T-helper 1 cell (primary cell): Measurements from ENCODE around the gene PPM1H.
"Not testable (repeated sequence)": the region's sequence is repeated elsewhere in the genome, so short reads cannot be mapped to it uniquely, and the experiment has no call there.

Experiments used
- DNase-seq, 5 donors: peaks; one replicate each; pipeline ENCODE4 v3.0.0-alpha.2; 2012 to 2020

PPM1H gene

DNA sequence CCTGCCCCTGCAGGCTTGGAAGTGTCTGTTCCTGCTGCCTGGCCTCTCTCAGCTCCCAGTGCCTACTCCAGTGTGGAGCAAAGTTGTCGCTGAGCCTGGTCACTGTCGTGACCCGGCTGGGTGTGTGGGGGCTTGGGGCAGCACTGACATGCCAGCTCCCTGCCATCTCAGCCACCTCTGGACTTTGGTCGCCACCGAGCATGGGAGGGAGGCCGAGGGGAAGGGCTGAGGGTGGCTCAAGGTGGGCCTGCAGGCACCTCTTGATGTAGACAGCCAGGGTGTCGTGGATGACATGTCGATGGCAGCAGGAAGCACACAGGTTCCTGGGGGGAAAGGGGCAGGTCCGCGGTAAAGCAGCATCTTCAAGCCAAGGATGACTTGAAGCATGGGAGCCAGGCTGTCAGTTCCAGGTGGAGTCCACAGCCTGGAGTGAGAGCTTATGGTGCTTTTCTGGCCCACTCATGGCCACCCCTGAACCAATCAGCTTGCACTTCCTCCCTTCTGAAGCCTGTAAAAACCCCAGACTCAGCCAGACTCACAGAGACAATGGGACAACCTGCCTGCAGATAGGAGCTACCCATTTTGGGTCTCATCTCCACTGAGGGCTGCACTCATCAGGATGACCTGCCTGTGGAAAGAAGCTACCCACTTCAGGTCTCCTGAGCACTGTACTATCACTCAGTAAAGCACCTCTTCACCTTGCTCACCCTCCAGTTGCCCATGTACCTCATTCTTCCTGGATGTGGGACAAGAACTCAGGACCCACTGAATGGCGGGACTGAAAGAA, 258.2 kb downstream of the PPM1H start:
- DNase-seq = no peak

DNA sequence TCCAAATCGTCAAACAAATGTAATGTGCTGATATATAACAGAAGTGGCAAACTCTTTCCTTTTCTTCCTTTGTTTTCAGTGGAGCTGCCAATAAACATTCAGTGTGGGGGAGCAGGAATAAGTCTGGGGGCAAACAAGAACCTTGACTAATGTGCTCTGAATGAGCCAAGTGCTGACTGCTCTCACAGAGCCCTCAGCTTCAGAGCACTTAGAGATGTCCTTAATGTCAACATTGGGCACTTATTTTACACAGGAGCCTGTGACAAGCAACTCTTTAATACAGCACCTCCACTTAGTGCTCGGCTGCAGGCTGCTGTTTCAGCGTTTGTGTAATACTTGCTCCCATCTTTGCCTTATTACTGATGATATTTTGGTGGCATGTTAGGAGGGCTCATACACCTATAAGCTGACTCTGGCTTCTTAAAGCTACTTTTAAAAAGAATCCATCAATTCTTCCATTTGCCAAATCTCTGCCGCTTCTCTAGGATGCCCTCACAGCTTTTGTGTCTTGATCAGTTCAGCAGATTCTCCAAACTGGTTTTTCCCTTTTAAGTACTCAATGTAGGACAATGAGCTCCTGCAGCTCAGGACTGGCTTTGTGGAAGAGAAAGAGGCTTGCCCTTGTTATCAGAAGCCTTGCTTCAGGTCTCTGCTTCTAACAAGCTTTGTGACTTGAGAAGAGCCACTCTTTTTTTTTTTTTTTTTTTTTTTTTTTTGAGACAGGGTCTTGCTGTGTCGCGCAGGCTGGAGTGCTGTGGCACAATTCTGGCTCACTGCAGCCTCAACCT, 261.7 kb downstream of the PPM1H start:
- no peak for DNase-seq

DNA sequence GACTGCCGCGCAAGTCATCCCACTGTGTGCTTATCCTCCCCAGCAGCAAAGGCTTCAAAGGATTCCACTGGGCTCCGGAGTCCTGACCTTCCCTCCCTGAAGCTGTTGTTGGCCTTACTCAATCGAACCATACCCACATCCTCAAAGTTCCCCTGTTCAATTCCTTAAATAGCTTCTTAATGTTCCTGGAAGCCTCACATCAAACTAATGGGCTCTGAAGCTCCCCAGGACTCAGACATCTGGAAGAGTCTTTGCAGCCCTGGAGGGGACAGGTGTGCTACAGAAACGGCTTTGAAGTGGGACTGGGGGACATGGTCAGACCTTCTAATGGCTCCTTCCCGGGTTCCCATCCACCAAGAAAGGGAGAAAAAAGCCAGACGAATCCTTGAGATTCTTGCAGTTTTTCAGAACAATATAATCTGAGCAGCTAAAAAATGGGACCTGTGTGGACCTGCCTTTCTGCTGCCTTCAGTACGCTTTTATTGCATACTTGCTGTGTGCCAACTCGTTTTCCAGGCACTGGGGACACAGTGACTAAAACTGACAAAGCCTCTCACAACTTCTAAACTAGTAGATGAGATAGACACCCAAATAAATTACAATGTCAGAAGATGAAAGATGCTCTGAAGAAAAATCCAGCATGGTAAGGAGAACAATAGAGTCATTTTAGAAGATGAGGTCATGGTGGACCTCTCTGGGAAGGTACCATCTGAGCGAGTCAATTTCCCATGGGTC, 263.8 kb downstream of the PPM1H start:
- DNase-seq = no peak

DNA sequence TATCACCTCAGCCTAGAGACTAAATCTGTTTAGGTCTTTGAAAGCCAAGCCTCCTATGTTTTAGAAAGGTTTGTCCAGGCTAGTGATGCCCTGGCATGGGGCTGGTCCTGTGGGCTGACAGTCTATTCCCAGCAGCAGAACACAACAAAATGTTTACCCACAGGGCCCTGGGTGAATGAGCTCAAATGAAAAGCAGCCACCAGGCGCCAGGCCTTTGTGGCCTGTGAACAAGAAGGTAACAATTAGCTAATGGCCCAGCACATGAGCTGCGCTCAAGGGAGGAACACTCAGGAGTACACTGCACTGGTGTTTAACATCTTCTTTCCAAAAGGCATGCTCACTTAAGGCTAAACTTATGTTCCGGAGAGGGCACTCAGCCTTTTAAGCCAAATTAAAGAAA, 266.2 kb downstream of the PPM1H start:
- no peak for DNase-seq

DNA sequence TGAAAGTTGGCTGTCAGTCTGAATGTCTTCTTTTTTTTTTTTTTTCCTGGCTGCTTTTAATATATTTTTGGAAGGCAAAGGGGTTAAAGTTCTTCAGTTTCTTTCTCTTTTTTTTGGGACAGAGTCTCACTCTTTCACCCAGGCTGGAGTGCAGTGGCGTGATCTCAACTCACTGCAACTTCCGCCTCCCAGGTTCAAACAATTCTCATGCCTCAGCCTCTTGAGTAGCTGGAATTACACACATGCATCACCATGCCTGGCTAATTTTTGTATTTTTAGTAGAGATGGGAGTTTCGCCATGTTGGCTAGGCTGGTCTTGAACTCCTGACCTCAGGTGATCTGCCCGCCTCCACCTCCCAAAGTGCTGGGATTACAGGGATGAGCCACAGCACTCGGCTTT, 270.0 kb downstream of the PPM1H start:
- not testable (repeated sequence) for DNase-seq

DNA sequence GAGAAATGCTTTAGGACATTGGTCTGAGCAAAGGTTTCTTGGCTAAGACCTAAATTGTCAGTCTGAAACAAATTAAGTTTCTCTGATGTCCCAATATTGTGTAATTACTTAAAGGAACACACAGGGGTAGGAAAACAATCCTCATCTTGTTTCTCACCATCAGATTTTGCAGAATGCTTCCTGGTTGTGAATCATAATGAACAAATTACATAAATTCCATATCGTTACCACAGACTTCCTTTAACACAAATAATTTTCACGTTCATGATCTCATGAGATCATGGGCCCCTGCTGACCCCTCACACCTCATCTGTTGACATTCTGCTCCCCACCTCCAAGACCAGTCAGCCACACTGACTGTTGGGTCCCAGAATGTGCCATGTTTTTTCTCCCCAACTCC, 274.2 kb downstream of the PPM1H start:
- DNase-seq = no peak

DNA sequence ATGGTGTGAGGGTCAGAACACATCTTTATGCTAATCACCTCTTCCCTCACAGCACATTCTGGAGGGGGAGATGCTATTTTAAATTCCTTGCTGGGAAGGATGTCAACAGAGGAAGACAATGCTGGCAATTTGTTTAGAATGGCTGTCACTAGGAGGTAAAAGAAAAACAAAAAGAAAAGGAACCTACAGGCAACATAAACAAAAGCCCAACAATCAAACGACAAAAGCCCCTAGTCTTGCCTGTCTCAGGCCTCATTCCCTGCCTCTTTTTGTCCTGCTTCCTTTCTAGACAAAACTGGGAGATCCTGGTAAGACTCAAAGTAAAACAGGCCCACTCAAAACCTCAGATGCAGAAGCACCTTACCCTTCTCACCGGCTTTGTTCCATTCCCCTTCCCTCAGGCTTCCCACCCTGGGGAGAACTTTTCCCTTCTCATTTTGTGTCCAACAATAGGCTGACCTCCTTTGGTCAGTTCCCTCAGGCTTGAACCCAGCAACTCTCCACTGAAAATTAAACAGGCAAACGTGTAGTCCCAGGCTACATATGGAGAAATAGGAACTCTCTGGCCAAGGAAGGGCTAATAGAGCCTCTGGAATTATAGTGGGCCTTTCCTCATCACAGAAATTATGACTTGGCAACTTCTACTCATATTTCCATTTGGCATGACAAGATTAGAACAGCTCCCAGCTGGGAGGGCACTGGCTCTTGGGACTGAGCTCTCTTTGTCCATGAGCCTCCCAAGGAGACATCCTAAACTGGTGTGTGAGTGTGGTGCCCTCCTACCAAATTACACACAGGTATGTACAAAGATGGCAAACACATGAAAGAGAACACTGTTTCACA, 275.3 kb downstream of the PPM1H start:
- no peak for DNase-seq

DNA sequence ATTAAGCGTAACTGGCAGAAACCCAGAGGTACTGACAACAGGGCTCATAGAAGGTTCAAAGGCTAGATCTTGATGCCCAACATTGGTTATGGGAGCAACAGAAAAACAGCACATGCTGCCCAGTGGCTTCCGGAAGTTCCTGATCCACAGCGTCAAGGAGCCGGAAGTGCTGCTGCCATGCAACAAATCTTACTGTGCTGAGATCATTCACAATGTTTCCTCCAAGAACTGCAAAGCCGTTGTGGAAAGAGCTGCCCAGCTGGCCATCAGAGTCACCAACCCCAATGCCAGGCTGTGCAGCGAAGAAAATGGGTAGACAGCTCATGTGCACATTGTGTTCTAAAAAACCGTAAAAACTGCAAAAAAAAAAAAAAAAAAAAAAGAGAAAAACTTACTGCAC, 276.0 kb downstream of the PPM1H start:
- DNase-seq = no peak

DNA sequence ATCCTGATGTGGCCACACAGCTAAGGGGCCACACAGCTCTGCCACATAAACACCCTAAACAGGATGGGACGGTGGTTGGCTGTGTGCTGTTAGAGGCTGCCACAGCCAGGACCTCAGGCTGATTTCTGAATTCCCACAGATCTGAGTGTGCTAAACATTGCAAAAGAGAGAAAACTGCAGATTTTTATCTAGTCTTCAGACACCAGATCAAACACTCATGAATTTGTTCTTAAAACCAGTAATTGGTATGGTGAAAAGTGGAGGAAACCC, 277.7 kb downstream of the PPM1H start:
- no peak for DNase-seq

DNA sequence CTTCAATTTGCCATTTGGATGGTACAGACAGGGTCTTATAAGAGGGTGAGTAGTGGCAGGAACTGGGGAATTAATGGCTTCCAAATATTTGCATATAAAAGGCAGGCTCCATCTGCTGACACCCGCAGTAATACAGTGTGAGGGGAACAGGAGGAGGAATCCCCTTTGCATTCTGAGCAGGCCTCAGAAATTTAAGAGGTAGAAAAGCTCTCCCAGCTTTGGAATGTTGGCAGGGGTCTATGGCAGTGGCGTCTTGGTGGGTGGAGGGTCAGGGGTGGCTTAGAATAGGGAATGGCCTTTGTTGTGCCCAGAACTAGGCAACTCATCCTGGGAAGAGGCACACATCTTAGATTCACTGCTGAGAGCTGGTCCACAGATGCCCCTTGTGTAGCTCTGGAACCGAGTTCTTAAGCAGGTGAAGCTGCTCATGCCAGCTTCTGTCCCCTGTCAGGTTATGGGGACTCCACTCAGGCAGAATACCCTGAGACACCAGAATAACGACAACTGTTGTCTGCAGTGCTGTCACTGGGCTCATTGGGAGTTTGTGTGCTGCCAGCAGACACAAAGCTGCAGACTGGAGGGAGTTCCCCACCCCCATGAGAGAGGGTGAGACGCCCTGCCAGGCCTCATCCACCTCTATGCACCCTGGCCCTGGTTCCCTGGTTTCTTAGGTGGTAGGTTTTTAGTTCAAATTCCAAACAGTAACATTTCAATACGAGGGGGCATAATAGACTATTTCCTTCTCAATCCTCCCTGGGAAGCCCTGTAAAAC, 278.2 kb downstream of the PPM1H start:
- DNase-seq = no peak

DNA sequence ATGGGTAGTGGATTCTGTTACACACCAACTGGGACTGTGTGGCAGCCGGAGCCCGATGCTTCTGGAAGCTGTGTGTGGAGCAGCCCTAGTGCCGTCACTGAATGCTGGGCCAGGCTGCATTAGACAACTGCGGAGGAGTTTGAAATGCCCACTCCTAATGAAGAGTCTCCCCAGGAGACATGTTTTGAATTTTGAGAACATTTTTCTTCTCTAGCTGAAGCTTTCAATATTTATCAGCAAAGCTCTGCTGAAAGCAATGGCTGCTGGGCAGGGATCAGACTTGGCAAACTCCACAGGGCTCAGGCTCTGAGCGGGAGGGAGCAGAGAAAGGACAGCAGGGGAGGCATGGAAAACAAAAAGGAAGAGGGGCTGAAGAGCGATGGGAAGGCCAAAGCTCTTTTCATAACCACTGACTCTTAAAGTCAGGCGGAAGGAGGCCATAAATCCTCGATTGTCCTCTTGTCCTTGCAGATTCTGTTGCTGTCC, 279.2 kb downstream of the PPM1H start:
- no peak for DNase-seq

DNA sequence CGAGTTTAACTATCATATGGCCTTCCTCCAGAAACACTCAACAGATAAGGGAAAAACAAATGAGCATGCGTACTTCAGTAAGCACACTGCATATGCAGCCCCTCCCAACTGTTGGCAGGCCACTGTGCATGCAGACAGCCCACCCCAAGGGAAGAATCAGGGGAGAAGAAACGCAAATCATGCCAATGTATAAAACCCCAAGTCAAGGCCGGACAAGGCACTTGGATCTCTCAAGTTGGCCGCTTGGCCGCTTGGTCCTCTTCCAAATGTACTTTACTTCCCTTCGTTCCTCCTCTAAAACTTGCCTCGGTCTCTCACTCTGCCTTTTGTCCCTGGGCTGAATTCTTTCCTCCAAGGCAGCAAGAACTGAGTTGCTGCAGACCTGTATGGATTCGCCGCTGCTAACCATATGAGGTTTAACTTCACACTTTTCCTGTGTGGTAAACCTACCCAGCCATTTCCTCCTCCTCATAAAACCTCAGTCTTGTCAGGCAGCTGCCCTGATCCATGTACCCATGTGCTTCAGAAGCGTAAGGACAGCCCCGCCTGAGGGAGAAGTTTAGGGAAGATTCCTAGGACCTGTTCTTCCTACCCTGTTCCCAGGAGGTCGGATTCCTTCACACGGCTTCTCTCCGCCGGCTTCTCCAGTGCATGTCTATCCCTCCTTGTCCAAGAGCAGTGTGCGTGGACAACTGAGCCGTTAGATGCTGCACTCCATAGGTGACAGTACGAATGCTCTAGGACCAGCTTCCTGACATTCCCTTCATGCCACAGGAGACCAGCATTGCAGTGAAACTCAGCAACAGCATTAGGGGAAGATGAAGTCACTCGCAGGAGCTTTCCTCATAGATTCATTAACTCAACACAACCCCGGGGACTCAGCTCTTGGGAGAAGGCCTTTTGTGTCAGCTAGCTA, 280.4 kb downstream of the PPM1H start:
- DNase-seq = no peak

DNA sequence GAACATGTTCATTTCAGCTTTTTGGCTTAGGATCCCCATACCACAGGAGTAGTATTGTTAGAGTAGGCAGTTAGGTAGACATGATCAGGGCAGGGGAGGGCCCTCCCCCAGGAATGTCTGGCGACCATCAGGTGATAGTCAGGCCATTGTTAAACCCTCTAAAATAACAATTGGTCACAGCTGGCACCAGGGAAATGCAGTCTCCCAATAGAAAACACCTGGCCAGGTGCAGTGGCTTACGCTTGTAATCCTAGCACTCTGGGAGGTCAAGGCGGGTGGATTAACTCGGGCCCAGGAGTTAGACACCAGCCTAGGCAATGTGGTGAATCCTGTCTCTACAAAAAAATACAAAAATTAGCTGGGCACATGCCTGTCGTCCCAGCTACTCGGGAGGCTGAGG, 281.2 kb downstream of the PPM1H start:
- no peak for DNase-seq

DNA sequence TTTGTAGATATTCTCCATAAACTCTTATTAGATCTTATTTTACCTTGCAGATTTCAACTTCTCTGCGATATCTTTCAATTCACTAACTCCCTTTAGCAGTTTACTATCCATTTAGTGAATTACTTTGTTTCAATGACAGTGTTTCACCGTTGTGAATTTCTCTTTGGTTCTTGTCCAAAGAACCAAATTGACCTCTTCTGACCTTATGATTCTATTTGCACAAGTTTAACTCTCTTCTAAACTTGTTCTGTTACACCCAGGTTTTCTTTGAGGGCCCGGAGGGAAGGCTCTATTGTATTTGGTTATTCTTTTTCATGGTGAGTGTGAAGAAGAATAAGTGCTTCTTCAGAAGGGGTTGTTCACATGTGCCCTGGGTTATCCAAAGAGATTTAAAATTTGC, 281.6 kb downstream of the PPM1H start:
- no peak for DNase-seq

DNA sequence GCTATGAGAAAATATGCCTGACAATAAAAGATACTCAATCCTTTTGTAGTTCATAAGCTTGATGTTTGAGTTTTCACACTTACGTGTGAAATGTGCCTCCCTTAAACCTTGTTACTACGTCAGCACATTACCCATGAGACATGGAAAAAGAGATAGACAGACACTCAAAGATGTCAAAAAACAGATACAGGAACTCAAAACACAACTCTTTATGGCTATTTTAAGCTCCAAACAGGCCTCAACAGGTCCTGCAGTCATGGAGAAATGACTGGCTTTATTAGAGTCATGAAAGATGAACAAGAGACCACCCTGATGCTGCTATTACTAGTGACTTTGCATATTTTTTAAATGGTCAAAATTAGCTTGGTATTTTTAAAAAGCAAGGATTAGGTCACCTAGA, 283.8 kb downstream of the PPM1H start:
- DNase-seq = no peak

DNA sequence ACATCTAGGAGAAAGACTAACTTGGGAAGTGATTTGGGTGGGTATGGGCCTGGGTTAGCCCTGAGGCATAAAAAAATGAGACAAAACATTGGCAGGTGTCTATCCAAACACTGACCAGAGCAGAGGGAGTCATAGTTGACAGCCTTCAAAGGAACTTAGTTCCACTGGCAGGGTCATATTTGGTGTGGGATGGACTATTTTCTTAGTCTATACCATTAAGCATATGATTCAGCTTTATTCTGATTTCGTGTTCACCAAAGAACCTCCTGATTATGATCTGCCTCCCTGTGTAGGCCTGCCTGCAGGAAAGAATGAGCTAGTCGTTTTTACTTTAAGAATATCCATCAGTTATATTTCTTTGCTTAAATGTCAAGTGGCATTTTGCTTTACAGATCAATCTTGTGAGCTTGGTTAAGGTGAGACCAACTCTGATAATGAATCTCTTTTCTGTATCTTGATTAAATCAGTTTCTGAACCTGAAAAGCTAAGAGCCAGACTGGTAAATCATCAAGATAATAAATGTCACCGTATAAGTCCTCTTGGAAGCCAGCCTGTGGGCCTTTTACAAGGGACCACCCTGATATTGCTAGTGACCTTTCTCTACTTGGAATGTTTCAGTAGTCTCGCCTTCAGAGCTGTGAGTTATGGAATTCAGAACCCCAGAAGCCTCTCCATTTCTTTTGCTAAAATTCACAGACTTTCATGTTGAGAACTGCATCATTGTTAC, 285.4 kb downstream of the PPM1H start:
- DNase-seq = no peak

DNA sequence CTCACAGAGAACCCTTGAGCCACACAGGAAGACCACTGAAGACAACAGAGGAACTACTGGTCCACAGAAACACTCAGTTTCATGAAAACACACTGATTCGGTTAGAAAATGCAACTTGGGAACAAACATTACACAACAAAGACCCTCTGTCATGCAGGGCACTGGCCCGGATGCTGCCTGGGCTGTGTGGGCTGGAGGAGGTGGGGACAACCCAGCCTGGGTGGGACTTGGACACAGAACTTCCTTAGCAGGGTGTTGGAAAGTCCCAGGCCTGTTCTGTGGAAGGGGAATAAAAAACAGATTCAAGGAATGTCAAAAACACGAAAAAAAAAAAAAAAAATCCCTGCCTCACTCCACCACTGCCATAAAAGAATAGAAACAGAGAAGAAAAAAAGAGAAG, 287.4 kb downstream of the PPM1H start:
- no peak for DNase-seq

DNA sequence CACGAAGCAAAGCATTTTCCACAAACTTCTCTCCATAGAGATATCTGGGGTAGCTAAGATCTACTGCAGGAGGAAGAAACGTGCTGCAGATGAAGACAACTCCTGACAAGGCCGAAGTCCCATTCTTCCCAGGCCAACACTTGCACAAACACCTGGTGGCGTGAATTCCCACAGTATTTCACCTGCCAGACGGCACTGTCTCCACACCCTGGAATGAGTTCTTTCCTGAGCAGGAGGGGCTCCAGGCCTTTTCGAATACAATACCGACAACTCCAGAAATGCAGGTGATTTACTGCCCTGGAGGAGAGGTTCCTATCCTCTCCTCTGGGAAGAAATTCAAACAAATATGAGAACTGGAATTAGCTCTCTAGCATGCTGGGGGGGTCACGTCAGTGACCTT, 288.4 kb downstream of the PPM1H start:
- DNase-seq = no peak

DNA sequence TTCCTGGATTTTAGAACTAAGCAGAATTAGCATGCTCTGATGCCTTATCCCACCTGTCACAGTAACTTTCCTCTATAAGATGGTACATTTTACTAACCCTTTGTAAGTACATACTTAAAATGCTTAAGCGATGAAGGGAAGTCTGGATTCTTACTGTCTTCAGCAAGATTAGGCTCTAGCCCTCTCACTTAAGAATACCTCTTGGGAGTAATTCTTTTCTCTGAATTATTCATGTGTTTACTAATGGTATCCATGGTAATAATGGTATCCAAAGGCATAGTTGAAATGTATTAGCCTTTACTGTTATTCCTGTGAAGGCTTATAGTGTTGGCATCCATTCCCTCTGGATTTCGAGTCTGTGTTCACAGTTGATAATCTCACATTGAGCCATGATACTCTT, 291.5 kb downstream of the PPM1H start:
- no peak for DNase-seq

DNA sequence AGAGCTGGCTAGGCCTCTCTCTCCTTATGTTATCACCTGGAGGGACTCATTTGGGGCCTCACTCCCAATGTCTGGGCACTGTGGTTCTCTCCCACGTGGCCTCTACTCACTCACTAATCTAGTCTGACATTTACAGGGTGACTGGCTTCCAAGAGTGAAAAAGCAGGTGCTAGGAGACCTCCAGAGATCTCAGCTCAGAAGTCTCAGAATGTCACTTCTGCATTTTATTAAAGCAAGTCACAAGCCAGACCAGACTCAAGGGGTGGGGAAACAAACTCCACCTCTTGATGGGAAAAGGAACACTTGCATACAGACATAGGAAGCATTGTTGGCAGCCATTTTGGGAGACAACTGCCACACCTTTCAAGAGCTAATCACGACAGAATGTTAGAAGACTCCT, 292.5 kb downstream of the PPM1H start:
- DNase-seq = no peak
